ENCODE data around the gene MRPL52. TPM values are rescaled to one million over a fixed set of nuclear protein-coding genes. Genes with fewer than 3 reads are reported as not detected.

MRPL52 gene
- total RNA-seq (2022; extraction: Qiagen RNA extraction) = 125 to 231 TPM (median 198 TPM) in 5 replicates

GRCh38 chr14:22829661-22830442 is at the start of gene MRPL52:
TSS of gene MRPL52 (plus strand) at chr14:22829887. CDS start at chr14:22829913, 26 bp downstream.

GRCh38 chr14:22814941-22815713 is 14.6 kb upstream of the MRPL52 start, which contains the start of gene SLC7A7:
TSS of gene SLC7A7 (minus strand) at chr14:22815435. CDS start at chr14:22813398, 2,037 bp downstream.

GRCh38 chr14:22836301-22837113 is 6.8 kb downstream of the MRPL52 start, which contains the start of gene MMP14:
TSS of gene MMP14 (plus strand) at chr14:22836585. CDS start at chr14:22836818, 233 bp downstream.

GRCh38 chr14:22871224-22872032 is 41.7 kb downstream of the MRPL52 start, which contains the start of gene LRP10:
TSS of gene LRP10 (plus strand) at chr14:22871740. CDS start at chr14:22872304, 564 bp downstream.

GRCh38 chr14:22883173-22883976 is 53.7 kb downstream of the MRPL52 start, which contains the start of gene REM2:
TSS of gene REM2 (plus strand) at chr14:22883222. CDS start at chr14:22883288, 66 bp downstream.

Other genes with a start within 250 kb of the MRPL52 start
- gene DAD1, start 240.7 kb upstream of the MRPL52 start, total RNA-seq (2022; extraction: Qiagen RNA extraction) = 348 to 394 TPM (median 357 TPM) in 5 replicates
- 52.7 to 59.0 TPM (median 53.8 TPM) in 5 replicates for gene ABHD4, start 231.6 kb upstream of the MRPL52 start, total RNA-seq (2022; extraction: Qiagen RNA extraction)
- not detected in 5 replicates for gene OR6J1, start 185.5 kb upstream of the MRPL52 start, total RNA-seq (2022; extraction: Qiagen RNA extraction)
- 146 to 171 TPM (median 165 TPM) in 5 replicates for gene OXA1L, start 63.2 kb upstream of the MRPL52 start, total RNA-seq (2022; extraction: Qiagen RNA extraction)
- 12.6 to 19.5 TPM (median 15.3 TPM) in 5 replicates for gene SLC7A7, start 14.5 kb upstream of the MRPL52 start, total RNA-seq (2022; extraction: Qiagen RNA extraction)
- gene MMP14, start 6.7 kb downstream of the MRPL52 start, total RNA-seq (2022; extraction: Qiagen RNA extraction) = 0.51 to 0.69 TPM (median 0.68 TPM) in 5 replicates
- gene LRP10, start 41.9 kb downstream of the MRPL52 start, total RNA-seq (2022; extraction: Qiagen RNA extraction) = 58.5 to 90.1 TPM (median 82.3 TPM) in 5 replicates
- gene REM2, start 53.3 kb downstream of the MRPL52 start, total RNA-seq (2022; extraction: Qiagen RNA extraction) = 0.30 to 0.50 TPM (median 0.44 TPM) in 5 replicates
- 62.1 to 70.9 TPM (median 63.9 TPM) in 5 replicates for gene RBM23, start 89.3 kb downstream of the MRPL52 start, total RNA-seq (2022; extraction: Qiagen RNA extraction)
- gene PRMT5, start 99.5 kb downstream of the MRPL52 start, total RNA-seq (2022; extraction: Qiagen RNA extraction) = 105 to 136 TPM (median 107 TPM) in 5 replicates
- 33.3 to 40.0 TPM (median 36.3 TPM) in 5 replicates for gene HAUS4, start 127.2 kb downstream of the MRPL52 start, total RNA-seq (2022; extraction: Qiagen RNA extraction)
- 35.7 to 49.4 TPM (median 39.5 TPM) in 5 replicates for gene AJUBA, start 152.7 kb downstream of the MRPL52 start, total RNA-seq (2022; extraction: Qiagen RNA extraction)
- gene C14orf93, start 180.3 kb downstream of the MRPL52 start, total RNA-seq (2022; extraction: Qiagen RNA extraction) = 2.9 to 3.8 TPM (median 3.7 TPM) in 5 replicates
- gene PSMB5, start 205.0 kb downstream of the MRPL52 start, total RNA-seq (2022; extraction: Qiagen RNA extraction) = 293 to 335 TPM (median 321 TPM) in 5 replicates
- not detected in 5 replicates for gene PSMB11, start 212.3 kb downstream of the MRPL52 start, total RNA-seq (2022; extraction: Qiagen RNA extraction)
- gene CDH24, start 227.6 kb downstream of the MRPL52 start, total RNA-seq (2022; extraction: Qiagen RNA extraction) = 3.0 to 5.9 TPM (median 5.2 TPM) in 5 replicates

Data from A549 treated with CORT108297 at 1 μM for 4 hours (cell line).